ENCODE data around the gene RTRAF.

Gene RTRAF

GRCh38 chr14:51989293-51990234 lies at the start of gene RTRAF:
RTRAF (plus strand) TSS chr14:51989546; CDS start chr14:51989640, 94 bp downstream.
- peak; percentile 92 for DNase-seq

GRCh38 chr14:51939755-51940301 lies 49.5 kb upstream of the RTRAF start:
- no peak for DNase-seq

- DNase-seq, result no peak
Observed at GRCh38 chr14:51942971-51943370, 46.4 kb upstream of the RTRAF start.

- DNase-seq, result no peak
Observed at GRCh38 chr14:51950007-51950406, 39.3 kb upstream of the RTRAF start.

GRCh38 chr14:51951656-51952055 lies 37.7 kb upstream of the RTRAF start:
- DNase-seq, result no peak

- no peak for DNase-seq
Observed at GRCh38 chr14:51954031-51954430, 35.3 kb upstream of the RTRAF start.

- no peak for DNase-seq
Observed at GRCh38 chr14:51954657-51955056, 34.7 kb upstream of the RTRAF start.

GRCh38 chr14:51957950-51958349 lies 31.4 kb upstream of the RTRAF start:
- no peak for DNase-seq

GRCh38 chr14:51959928-51960327 lies 29.4 kb upstream of the RTRAF start:
- no peak for DNase-seq

GRCh38 chr14:51960866-51961265 lies 28.5 kb upstream of the RTRAF start:
- DNase-seq, result no peak

GRCh38 chr14:51962711-51963110 lies 26.6 kb upstream of the RTRAF start:
- no peak for DNase-seq

- no peak for DNase-seq
Observed at GRCh38 chr14:51963286-51963685, 26.1 kb upstream of the RTRAF start.

- DNase-seq, result no peak
Observed at GRCh38 chr14:51967521-51967920, 21.8 kb upstream of the RTRAF start.

GRCh38 chr14:51969852-51970540 lies 19.4 kb upstream of the RTRAF start:
- no peak for DNase-seq

GRCh38 chr14:51972566-51972965 lies 16.8 kb upstream of the RTRAF start:
- no peak for DNase-seq

GRCh38 chr14:51977075-51977474 lies 12.3 kb upstream of the RTRAF start:
- DNase-seq, result no peak

GRCh38 chr14:51978681-51979085 lies 10.7 kb upstream of the RTRAF start:
- DNase-seq, result no peak

- peak; percentile 87 for DNase-seq
Observed at GRCh38 chr14:51979088-51979709, 10.1 kb upstream of the RTRAF start.

- DNase-seq, result no peak
Observed at GRCh38 chr14:51981218-51981854, 8.0 kb upstream of the RTRAF start.

- no peak for DNase-seq
Observed at GRCh38 chr14:51988221-51988620, 1.1 kb upstream of the RTRAF start.

- no peak for DNase-seq
Observed at GRCh38 chr14:51990488-51990887, 1.1 kb downstream of the RTRAF start.

GRCh38 chr14:51993285-51993920 lies 4.1 kb downstream of the RTRAF start:
- no peak for DNase-seq

All from activated CD4-positive, CD25-positive, alpha-beta regulatory T cell treated with anti-CD3 and anti-CD28 coated beads, Interleukin-2, amount 50 U/mL, for 72 hours (primary cell).